ENCODE measurements around the gene ABL2.
"Not testable (repeated sequence)": the region's sequence is repeated elsewhere in the genome, so short reads cannot be mapped to it uniquely, and the experiment has no call there.

ABL2 gene

GRCh38 chr1:179169616-179170467 lies 59.6 kb downstream of the ABL2 start:
- no peak for DNase-seq (ENCODE audit: low read depth)

GRCh38 chr1:179168536-179168935 lies 60.9 kb downstream of the ABL2 start:
- DNase-seq (ENCODE audit: low read depth), result no peak

GRCh38 chr1:179167955-179168354 lies 61.5 kb downstream of the ABL2 start:
- no peak for DNase-seq (ENCODE audit: low read depth)

GRCh38 chr1:179167418-179167777 lies 62.1 kb downstream of the ABL2 start:
- DNase-seq (ENCODE audit: low read depth), result no peak

DNA sequence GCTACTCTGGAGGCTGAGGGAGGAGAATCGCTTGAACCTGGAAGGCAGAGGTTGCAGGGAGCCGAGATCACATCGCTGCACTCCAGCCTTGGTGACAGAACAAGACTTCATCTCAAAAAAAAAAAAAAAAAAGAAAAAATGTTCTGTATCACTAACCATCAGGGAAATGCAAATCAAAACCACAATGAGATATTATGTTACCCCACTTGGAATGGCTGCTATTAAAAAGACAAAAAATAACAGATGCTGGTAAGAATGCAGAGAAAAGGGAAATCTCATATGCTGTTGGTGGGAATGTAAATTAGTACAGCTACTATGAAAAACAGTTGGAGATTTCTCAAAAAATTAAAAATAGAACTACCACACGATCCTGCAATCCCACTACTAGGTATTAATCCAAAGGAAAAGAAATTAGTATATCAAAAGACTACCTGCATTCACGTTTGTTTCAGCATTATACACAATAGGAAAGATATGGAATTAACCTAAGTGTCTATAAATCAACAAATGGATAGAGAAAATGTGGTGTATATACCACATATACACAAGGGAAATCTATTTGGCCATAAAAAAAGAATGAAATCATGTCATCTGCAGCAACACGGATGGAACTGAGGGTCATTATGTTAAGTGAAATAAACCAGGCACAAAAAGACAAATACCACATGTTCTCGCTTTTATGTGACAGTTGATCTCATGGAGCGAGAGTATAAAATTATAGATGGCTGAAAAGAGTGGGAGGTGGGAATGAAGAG lies 62.6 kb downstream of the ABL2 start:
- no peak for DNase-seq (ENCODE audit: low read depth)

DNA sequence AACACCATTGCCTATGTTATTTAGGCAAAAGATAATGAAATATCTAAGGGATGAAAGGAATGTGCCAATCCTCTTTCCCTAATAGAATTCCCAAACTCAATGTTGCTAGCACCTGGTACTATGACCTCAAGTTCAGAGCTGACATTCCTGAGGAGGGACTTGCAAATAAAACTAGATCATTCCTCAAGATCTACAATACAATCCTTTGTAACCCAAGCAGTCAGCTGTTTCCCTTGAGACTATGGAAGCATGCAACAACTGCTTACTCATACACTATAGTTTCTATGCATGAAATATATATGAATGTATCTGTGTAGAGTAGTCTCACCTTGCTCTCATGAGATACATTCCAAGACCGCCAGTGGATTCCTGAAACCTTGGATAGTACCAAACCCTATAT lies 65.0 kb downstream of the ABL2 start:
- DNase-seq (ENCODE audit: low read depth), result no peak

DNA sequence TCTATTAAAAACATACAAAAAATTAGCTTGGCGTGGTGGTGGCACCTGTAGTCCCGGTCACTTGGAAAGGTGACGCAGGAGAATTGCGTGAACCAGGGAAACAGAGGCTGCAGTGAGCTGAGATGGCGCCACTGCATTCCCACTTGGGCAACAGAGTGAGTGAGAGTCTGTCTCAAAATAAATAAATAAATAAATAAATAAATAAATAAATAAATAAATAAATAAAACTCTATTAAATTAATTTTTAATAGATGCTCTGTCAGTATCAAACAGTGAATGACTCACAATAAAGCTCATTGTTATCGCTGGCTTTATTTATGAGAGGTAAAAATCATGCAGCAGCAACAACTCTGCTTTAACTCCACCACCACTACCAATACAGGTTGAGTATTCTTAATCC lies 72.8 kb downstream of the ABL2 start:
- no peak for DNase-seq (ENCODE audit: low read depth)

DNA sequence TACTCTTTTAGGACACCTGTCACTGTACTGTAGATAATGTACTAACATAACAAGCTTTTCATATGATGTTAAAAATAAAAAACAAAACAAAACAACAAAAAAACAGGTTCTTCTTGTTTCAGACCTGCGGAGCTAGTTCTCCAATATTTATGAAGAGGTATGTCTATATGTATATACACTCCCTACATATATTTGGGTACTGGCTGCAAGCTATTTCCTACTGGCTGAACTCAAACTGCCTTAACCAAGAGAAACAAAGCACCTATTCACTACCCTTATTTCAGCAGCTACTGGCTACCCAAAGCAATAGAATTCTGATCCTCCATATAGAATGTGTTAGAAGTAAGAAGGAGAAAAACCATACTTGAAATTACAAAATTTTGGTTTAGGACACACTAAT lies 73.5 kb downstream of the ABL2 start:
- DNase-seq (ENCODE audit: low read depth), result no peak

- no peak for DNase-seq (ENCODE audit: low read depth)
Observed at GRCh38 chr1:179155615-179156014, 73.9 kb downstream of the ABL2 start.

GRCh38 chr1:179154437-179154836 lies 75.0 kb downstream of the ABL2 start:
- DNase-seq (ENCODE audit: low read depth), result no peak

GRCh38 chr1:179153217-179153616 lies 76.3 kb downstream of the ABL2 start:
- DNase-seq (ENCODE audit: low read depth), result no peak

- DNase-seq (ENCODE audit: low read depth), result no peak
Observed at GRCh38 chr1:179151908-179152682, 77.4 kb downstream of the ABL2 start.

DNA sequence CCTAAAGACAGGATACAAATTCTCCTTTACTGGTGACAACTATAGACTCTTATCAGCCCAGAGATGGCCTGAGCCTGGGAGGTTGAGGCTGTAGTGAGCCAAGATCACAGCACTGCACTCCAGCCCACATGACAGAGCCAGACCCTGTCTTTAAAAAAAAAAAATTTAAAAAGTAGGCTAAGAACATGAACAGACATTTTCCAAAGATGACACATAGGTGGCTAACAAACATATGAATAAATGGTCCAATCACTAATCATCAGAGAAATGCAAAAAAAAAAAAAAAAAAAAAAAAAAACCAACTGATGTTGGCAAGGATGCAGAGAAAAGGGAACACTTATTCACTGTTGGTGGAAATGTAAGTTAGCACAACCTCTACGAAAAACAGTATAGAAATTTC lies 82.6 kb downstream of the ABL2 start:
- DNase-seq (ENCODE audit: low read depth), result no peak

DNA sequence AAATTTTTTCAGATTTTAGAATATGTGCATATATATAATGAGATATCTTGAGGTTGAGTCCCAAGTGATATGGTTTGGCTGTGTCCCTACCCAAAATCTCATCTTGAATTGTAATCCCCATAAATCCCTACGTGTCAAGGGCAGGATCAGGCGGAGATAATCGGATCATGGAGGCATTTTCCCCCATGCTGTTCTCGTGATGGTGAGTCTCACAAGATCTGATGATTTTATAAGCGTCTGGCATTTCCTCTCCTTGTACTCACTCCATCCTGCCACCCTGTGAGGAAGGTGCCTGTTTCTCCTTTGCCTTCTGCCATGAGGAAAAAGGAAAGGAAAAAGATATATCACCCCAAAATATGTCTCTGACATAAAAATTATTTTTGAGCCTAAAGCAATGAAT lies 83.0 kb downstream of the ABL2 start:
- DNase-seq (ENCODE audit: low read depth), result no peak

GRCh38 chr1:179145521-179145920 lies 84.0 kb downstream of the ABL2 start:
- DNase-seq (ENCODE audit: low read depth), result no peak

GRCh38 chr1:179144626-179145025 lies 84.9 kb downstream of the ABL2 start:
- no peak for DNase-seq (ENCODE audit: low read depth)

DNA sequence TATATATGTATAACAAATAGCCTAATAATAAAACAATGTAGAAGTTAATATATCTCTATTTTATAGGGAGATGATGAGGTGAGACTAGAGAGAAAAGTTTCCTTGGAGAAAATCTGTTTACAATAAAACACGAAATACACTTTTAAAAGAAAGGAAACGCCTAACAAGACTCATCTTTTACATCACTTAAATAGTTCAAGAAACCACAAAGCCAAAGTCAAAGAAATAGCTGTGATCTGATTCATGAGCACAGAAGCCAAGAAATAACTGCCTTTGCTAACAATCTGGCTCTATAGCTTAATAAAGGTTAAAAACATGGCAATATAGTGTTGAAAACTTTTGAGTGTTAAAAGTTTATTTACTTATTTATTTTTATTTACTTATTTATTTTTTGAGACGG lies 86.2 kb downstream of the ABL2 start:
- DNase-seq (ENCODE audit: low read depth), result no peak

DNA sequence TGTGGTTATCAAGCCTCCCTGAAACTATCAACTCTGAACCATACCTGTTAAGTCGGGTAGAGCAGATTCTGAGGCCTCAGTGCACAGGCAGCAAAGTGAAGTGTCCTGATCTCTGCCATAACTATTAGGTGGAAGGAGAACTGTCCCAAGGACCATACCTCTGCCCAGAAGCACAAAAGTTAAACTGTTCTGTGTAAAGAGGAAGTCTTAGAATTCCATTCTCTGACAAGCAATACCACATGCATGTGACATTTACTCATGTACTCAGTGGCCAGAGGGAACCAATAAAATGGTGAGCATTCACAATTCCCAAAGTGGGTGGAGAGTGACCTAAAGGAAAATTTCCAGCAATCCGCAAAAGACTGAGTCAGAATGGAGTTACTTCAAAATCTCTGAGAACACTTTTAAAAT lies 86.6 kb downstream of the ABL2 start:
- DNase-seq (ENCODE audit: low read depth), result no peak

DNA sequence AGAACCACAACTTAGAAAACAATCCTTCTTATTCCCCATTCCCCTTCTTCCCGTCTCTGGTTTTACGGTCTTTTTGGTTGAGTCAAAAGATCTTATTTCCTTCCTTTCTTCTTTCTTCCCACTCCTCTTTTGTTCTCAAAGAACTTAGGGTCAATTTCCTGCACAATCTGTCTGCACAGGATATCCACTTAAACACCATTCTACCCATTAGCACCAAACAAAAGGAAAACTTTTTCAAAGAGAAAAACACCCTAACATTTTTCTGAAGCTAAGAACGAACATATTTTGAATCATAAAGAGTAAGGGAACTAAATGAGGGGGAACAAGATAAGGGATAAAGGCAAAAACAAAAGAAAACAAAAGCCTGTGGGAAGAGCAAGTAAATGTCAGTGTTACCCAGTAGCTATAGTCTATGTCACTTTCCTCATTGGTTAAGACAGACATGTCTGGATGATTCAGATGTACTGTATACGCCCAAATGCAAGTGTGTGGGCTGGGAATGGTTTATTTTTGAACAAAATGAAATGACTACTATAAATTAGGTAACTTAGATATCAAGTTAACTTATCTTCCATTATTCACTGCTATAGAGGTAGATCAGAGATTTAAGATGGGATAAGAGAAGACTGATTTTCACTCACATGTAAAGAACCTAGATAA lies 87.8 kb downstream of the ABL2 start:
- DNase-seq (ENCODE audit: low read depth), result no peak

GRCh38 chr1:179138755-179139154 lies 90.7 kb downstream of the ABL2 start:
- not testable (repeated sequence) for DNase-seq (ENCODE audit: low read depth)

- no peak for DNase-seq (ENCODE audit: low read depth)
Observed at GRCh38 chr1:179137617-179138255, 91.7 kb downstream of the ABL2 start.

- DNase-seq (ENCODE audit: low read depth), result not testable (repeated sequence)
Observed at GRCh38 chr1:179135707-179136106, 93.8 kb downstream of the ABL2 start.
